ENCODE measurements around the gene ADGRL3. TPM values are rescaled to one million over a fixed set of nuclear protein-coding genes. Genes with fewer than 3 reads are reported as not detected.

ADGRL3 gene
- total RNA-seq, 3 donors from 2014 or later: 4.3 to 10.8 (median 4.3) TPM

DNA sequence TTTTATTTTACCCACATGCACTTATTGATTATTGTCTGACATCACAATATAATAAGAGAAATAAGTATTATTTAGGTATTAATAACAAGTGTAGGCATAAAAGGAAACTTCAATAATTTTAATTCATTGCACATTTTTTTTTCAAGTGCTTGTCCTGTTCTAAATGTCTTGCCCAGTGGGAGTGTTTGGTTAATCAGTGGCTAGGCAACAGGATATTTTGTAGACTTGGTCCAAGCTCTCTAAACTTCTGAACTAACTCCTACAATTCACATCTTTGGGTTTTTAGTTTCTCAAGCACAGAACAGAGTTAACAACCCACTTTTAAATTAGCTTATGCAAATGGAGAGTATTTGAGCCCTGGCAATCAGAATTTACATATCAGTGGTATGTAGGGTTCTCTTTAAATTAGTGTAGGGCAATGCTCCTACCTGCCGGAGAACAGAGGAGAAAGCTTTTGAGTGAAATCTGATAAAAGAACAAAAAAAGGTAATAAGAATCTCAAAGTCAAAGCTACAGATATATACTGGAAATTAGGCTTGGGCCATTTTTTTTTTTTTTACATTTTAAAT, 353.5 kb downstream of the ADGRL3 start:
- Histone ChIP-seq H3K4me1 (ENCODE audit: low read depth) (peaks cover 13% of the 10 kb centered on the region), H3K9me3 (no peaks in the 10 kb centered on the region), H3K4me3 (no peak overlapping the region), H3K36me3 (ENCODE audit: low read depth) (no peaks in the 10 kb centered on the region)
- TF ChIP-seq, protein P1, sequence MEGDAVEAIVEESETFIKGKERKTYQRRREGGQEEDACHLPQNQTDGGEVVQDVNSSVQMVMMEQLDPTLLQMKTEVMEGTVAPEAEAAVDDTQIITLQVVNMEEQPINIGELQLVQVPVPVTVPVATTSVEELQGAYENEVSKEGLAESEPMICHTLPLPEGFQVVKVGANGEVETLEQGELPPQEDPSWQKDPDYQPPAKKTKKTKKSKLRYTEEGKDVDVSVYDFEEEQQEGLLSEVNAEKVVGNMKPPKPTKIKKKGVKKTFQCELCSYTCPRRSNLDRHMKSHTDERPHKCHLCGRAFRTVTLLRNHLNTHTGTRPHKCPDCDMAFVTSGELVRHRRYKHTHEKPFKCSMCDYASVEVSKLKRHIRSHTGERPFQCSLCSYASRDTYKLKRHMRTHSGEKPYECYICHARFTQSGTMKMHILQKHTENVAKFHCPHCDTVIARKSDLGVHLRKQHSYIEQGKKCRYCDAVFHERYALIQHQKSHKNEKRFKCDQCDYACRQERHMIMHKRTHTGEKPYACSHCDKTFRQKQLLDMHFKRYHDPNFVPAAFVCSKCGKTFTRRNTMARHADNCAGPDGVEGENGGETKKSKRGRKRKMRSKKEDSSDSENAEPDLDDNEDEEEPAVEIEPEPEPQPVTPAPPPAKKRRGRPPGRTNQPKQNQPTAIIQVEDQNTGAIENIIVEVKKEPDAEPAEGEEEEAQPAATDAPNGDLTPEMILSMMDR (IDR thresholded peaks at IDR 0.05): no peak
- intact Hi-C loops (cut with DNase I, micrococcal nuclease): no loop called here
- DNase-seq: no peak
- ATAC-seq: no peak

DNA sequence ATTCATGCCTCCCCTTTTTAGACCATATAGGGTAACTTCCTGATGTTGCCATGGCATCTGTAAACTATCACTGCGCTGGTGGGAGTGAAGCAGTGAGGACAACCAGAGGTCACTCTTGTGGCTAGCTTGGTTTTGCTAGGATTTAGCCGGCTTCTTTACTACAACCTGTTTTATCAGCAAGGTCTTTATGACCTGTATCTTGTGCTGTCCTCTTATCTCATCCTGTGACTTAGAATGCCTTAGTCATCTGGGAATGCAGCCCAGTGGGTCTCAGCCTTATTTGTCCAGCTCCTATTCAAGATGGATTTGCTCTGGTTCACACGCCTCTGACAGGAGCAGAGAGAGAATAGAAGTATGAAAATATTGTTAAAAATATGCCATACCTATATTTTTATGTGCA, 355.7 kb downstream of the ADGRL3 start:
- H3K4me3 ChIP-seq: no peak overlapping the region
- intact Hi-C loops (cut with DNase I, micrococcal nuclease): no loop called here
- TF ChIP-seq, protein P1 (IDR thresholded peaks at IDR 0.05): no peak
- DNase-seq: peak in 1 of 3 donors; percentile 42
- H3K4me1 ChIP-seq (ENCODE audit: low read depth): peaks cover 13% of the 10 kb centered on the region
- no peaks in the 10 kb centered on the region for H3K9me3 ChIP-seq
- no peaks in the 10 kb centered on the region for H3K36me3 ChIP-seq (ENCODE audit: low read depth)
- ATAC-seq: peak; percentile 20

DNA sequence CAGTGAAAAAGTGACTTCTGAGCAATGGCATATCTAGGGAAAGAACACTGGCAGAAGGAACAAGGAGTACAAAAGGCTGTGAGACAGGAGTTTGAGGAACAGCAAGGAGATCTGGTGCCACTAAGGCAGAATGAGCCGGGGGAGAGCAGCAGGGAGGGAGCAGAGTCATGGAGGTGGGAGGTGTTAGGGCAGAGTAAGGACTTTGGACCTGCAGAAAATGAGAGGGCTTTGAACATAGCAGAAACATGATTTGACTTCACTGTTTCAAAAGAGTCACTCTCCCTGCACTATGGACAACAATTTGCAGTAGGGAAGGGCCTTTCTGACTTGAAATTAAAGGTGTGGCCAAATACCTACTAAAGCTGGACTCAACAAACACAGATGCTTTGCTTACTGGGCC, 356.2 kb downstream of the ADGRL3 start:
- no peak overlapping the region for H3K4me3 ChIP-seq
- H3K36me3 ChIP-seq (ENCODE audit: low read depth): no peaks in the 10 kb centered on the region
- H3K4me1 ChIP-seq (ENCODE audit: low read depth): peaks cover 13% of the 10 kb centered on the region
- DNase-seq (peak in 1 of 3 donors; percentile 6), ATAC-seq (peak; percentile 73)
- intact Hi-C loops (cut with DNase I, micrococcal nuclease): no loop called here
- no peaks in the 10 kb centered on the region for H3K9me3 ChIP-seq
- TF ChIP-seq, protein P1 (IDR thresholded peaks at IDR 0.05): no peak

DNA sequence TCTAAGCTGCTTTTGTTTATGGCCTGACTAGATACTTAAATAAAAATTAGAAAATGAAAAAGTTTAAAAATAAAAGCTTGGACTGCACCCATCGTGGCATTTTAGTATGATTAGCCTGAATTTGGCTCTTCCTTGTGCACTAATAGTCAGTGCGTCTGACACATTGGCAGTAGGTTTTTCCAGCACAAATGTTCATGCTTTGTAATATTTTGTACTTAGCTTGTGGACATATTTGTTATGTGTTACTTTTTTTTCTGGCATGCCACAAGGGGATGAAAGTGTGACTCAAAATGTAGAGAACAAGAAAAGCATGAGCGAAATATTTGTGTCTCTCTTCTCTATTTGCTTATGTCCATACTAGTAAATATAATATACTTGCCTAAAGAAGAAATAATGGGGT, 359.3 kb downstream of the ADGRL3 start:
- H3K4me1 ChIP-seq (ENCODE audit: low read depth): peaks cover 13% of the 10 kb centered on the region
- ATAC-seq (no peak), DNase-seq (no peak)
- no peaks in the 10 kb centered on the region for H3K9me3 ChIP-seq
- intact Hi-C loops (cut with DNase I, micrococcal nuclease): no loop called here
- H3K4me3 ChIP-seq: no peak overlapping the region
- TF ChIP-seq, protein P1 (IDR thresholded peaks at IDR 0.05): no peak
- H3K36me3 ChIP-seq (ENCODE audit: low read depth): no peaks in the 10 kb centered on the region

DNA sequence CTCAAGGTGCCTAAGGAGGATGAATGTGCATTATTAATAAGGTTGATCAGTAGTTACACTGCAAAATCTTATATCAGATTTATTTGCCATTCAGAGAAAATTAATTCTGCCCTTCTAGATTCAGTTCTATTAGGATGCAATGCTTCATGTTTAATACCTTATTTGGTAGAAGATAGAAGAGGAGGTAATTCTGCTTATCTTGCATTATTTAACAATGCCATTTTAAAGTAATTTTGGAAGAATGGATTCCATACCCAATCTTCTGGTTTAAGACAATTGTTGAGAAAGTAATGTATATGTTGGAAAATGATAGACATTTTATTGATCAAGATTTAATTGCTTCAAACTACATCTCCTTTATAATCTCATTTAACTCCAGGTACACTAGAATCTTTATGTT, 360.9 kb downstream of the ADGRL3 start:
- Histone ChIP-seq H3K9me3 (no peaks in the 10 kb centered on the region), H3K4me1 (ENCODE audit: low read depth) (peaks cover 9% of the 10 kb centered on the region), H3K36me3 (ENCODE audit: low read depth) (no peaks in the 10 kb centered on the region), H3K4me3 (no peak overlapping the region)
- DNase-seq: no peak
- intact Hi-C loops (cut with DNase I, micrococcal nuclease): no loop called here
- ATAC-seq: no peak
- TF ChIP-seq, protein P1 (IDR thresholded peaks at IDR 0.05): no peak
